GM23338 (cell line): ENCODE data around the gene USP30. TPM values are rescaled to one million over a fixed set of nuclear protein-coding genes. Genes with fewer than 3 reads are reported as not detected.

Experiments
- ATAC-seq: fragments of 200-7000 bp; cut with Tn5 transposase; 3 replicates; pipeline ENCODE4 v1.9.1; 2020
- DNase-seq: peaks from one replicate; pipeline ENCODE4 v3.0.0-alpha.2; 2015; ENCODE audit warnings: low spot score
- H2AFZ ChIP-seq: fragments of 200-600 bp; sonication (generic); 2 replicates; pipeline ENCODE4 v1.8.0; 2016; ENCODE audit warnings: antibody characterized with exemption, mild to moderate bottlenecking, moderate library complexity
- H3F3A ChIP-seq: fragments of 200-600 bp; sonication (generic); replicated peaks from 2 replicates; pipeline ENCODE4 v1.8.0; 2017; ENCODE audit warnings: antibody characterized with exemption, mixed run types, low read depth
- H3K27ac ChIP-seq: fragments of 200-600 bp; sonication (generic); 2 replicates; pipeline ENCODE4 v1.6.1; 2016; ENCODE audit warnings: low read depth
- H3K27me3 ChIP-seq: fragments of 200-600 bp; sonication (generic); 2 replicates; pipeline ENCODE4 v1.8.0; 2016; ENCODE audit warnings: mild to moderate bottlenecking, mixed run types, moderate library complexity; ENCODE audit not compliant: insufficient read depth
- H3K36me3 ChIP-seq: fragments of 200-600 bp; sonication (generic); 2 replicates; pipeline ENCODE4 v1.8.0; 2016; ENCODE audit warnings: mild to moderate bottlenecking; ENCODE audit not compliant: insufficient read depth
- H3K4me1 ChIP-seq: fragments of 200-600 bp; sonication (generic); 2 replicates; pipeline ENCODE4 v1.8.0; 2016; ENCODE audit warnings: mild to moderate bottlenecking, moderate library complexity; ENCODE audit not compliant: insufficient read depth
- H3K4me2 ChIP-seq: fragments of 200-600 bp; sonication (generic); 2 replicates; pipeline ENCODE4 v1.7.1; 2017; ENCODE audit warnings: mixed run types
- H3K4me3 ChIP-seq: fragments of 200-600 bp; sonication (generic); 2 replicates; pipeline ENCODE4 v1.6.1; 2016; ENCODE audit warnings: mixed run types
- H3K79me2 ChIP-seq: fragments of 200-600 bp; sonication (generic); replicated peaks from 2 replicates; pipeline ENCODE4 v1.8.0; 2017; ENCODE audit warnings: mild to moderate bottlenecking; ENCODE audit not compliant: insufficient read depth
- H3K9me2 ChIP-seq: fragments of 200-600 bp; sonication (generic); 2 replicates; pipeline ENCODE4 v1.8.0; 2017; ENCODE audit not compliant: insufficient read depth
- H4K20me1 ChIP-seq: fragments of 200-600 bp; sonication (generic); replicated peaks from 2 replicates; pipeline ENCODE4 v1.8.0; 2017; ENCODE audit warnings: mild to moderate bottlenecking; ENCODE audit not compliant: insufficient read depth
- H3K27ac Mint-ChIP-seq: 2 replicates; pipeline ENCODE4 v1.8.0; 2020; ENCODE audit warnings: inconsistent platforms, mild to moderate bottlenecking, moderate library complexity, mixed read lengths
- H3K27me3 Mint-ChIP-seq: 3 replicates; pipeline ENCODE4 v1.8.0; 2022; ENCODE audit warnings: low read depth, mild to moderate bottlenecking, moderate library complexity, mixed read lengths, inconsistent platforms; ENCODE audit not compliant: insufficient read depth, poor library complexity
- H3K36me3 Mint-ChIP-seq: 3 replicates; pipeline ENCODE4 v1.8.0; 2021; ENCODE audit warnings: low read depth, mild to moderate bottlenecking, inconsistent platforms, moderate library complexity, mixed read lengths
- H3K4me1 Mint-ChIP-seq: 3 replicates; pipeline ENCODE4 v1.8.0; 2020; ENCODE audit warnings: mild to moderate bottlenecking, inconsistent platforms, mixed read lengths
- H3K4me3 Mint-ChIP-seq: 3 replicates; pipeline ENCODE4 v1.8.0; 2021; ENCODE audit warnings: moderate library complexity, mild to moderate bottlenecking, inconsistent platforms, mixed read lengths
- H3K9me3 Mint-ChIP-seq: 3 replicates; pipeline ENCODE4 v1.8.0; 2020; ENCODE audit warnings: moderate library complexity, mild to moderate bottlenecking, inconsistent platforms, mixed read lengths
- CREB1 ChIP-seq: fragments of 250-450 bp; sonication (Bioruptor Pico); IDR thresholded peaks from 2 replicates; pipeline ENCODE4 v1.5.0; 2020; ENCODE audit warnings: low read depth, mild to moderate bottlenecking, moderate library complexity
- CTCF ChIP-seq, 2 experiments: fragments of 200-600 bp in 1 of 2; sonication (generic) in 1 of 2; conservative IDR thresholded peaks; 2 replicates each; pipeline versions ENCODE4 v1.5.1 to v1.6.1; 2016 to 2017; ENCODE audit warnings: antibody characterized with exemption in 2 of 2, low read depth in 2 of 2, mild to moderate bottlenecking in 2 of 2, moderate library complexity in 1 of 2
- ETS1 ChIP-seq: IDR thresholded peaks from 2 replicates; pipeline ENCODE4 v1.6.1; 2016; ENCODE audit warnings: antibody characterized with exemption
- EZH2 ChIP-seq: fragments of 200-600 bp; sonication (generic); IDR thresholded peaks from one replicate; pipeline ENCODE4 v1.8.0; 2017; ENCODE audit warnings: antibody characterized with exemption, mild to moderate bottlenecking, low read depth; ENCODE audit not compliant: unreplicated experiment
- EZH2phosphoT487 ChIP-seq: fragments of 200-600 bp; sonication (generic); IDR thresholded peaks from one replicate; pipeline ENCODE4 v1.8.1; 2018; ENCODE audit warnings: antibody characterized with exemption; ENCODE audit not compliant: unreplicated experiment
- JUNB ChIP-seq: IDR thresholded peaks from one replicate; pipeline ENCODE4 v1.6.1; 2016; ENCODE audit warnings: antibody characterized with exemption; ENCODE audit not compliant: unreplicated experiment
- NANOG ChIP-seq: IDR thresholded peaks from 2 replicates; pipeline ENCODE4 v1.6.1; 2016; ENCODE audit warnings: antibody characterized with exemption, borderline replicate concordance
- POLR2AphosphoS5 ChIP-seq: IDR thresholded peaks from 2 replicates; pipeline ENCODE4 v1.6.1; 2016; ENCODE audit warnings: antibody characterized with exemption, low read depth
- REST ChIP-seq: IDR thresholded peaks from one replicate; pipeline ENCODE4 v1.6.1; 2018; ENCODE audit warnings: antibody characterized with exemption; ENCODE audit not compliant: unreplicated experiment
- STAT1 ChIP-seq: IDR thresholded peaks from one replicate; pipeline ENCODE4 v1.6.1; 2016; ENCODE audit warnings: antibody characterized with exemption; ENCODE audit not compliant: unreplicated experiment
- ZNF114 ChIP-seq: fragments of 250-450 bp; sonication (Bioruptor Pico); IDR thresholded peaks from 2 replicates; pipeline ENCODE4 v1.5.0; 2020; ENCODE audit warnings: mild to moderate bottlenecking, moderate library complexity
- ZNF331 ChIP-seq: fragments of 250-450 bp; sonication (Bioruptor Pico); IDR thresholded peaks from 2 replicates; pipeline ENCODE4 v1.5.0; 2020; ENCODE audit warnings: low read depth, mild to moderate bottlenecking, moderate library complexity
- ZNF462 ChIP-seq: fragments of 250-450 bp; sonication (Bioruptor Pico); IDR thresholded peaks from 2 replicates; pipeline ENCODE4 v1.5.0; 2020; ENCODE audit warnings: mild to moderate bottlenecking, moderate library complexity
- polyA plus RNA-seq: library from polyadenylated mRNA; unstranded; fragments of >200 nt; fragmentation: Nextera tagmentation; extraction: Ambion mirVana; gene quantifications from 2 replicates; pipeline ENCODE4 v1.2.1, GENCODE V29; 2016
- total RNA-seq: library from RNA; depleted of rRNA; stranded (reverse); fragments of >200 nt; shearing (Covaris generic); gene quantifications from 2 replicates; pipeline ENCODE4 v1.2.3, GENCODE V29; 2014

The USP30 gene
- total and polyA plus RNA-seq, 2 experiments from 2014 or later = 2.9 to 6.1 TPM

- no peaks in the 10 kb centered on the region; the same call in 2 of the 3 replicates for H3K36me3 Mint-ChIP-seq
- Histone ChIP-seq H3K27ac (no peak overlapping the region), H3K27me3 (no peaks in the 10 kb centered on the region), H3K4me3 (no peak overlapping the region), H3F3A (no peaks in the 10 kb centered on the region), H4K20me1 (no peaks in the 10 kb centered on the region), H2AFZ (no peak overlapping the region), H3K79me2 (no peaks in the 10 kb centered on the region), H3K4me2 (no peak overlapping the region), H3K9me2 (no peaks in the 10 kb centered on the region), H3K4me1 (no peaks in the 10 kb centered on the region), H3K36me3 (no peaks in the 10 kb centered on the region)
- ATAC-seq (no peak), DNase-seq (no peak)
- no peaks in the 10 kb centered on the region for H3K9me3 Mint-ChIP-seq
- TF ChIP-seq ZNF331 (CRISPR knock-in tag) (no peak), POLR2AphosphoS5 (no peak), JUNB (no peak), REST (no peak), STAT1 (no peak), CTCF (conservative IDR thresholded peaks at IDR 0.05; ENCODE audit: low read depth in 2 of 2) (no peak), ZNF114 (no peak), NANOG (no peak), EZH2phosphoT487 (no peak), CREB1 (CRISPR knock-in tag) (no peak), EZH2 (no peak), ETS1 (no peak), ZNF462 (no peak)
- peaks cover 15% of the 10 kb centered on the region for H3K4me1 Mint-ChIP-seq
- H3K4me3 Mint-ChIP-seq = no peak overlapping the region
- H3K27me3 Mint-ChIP-seq = peaks cover 4% of the 10 kb centered on the region
- H3K27ac Mint-ChIP-seq = no peak overlapping the region
Measured at GRCh38 chr12:109126784-109127183, 74.4 kb downstream of the USP30 start.
